ENCODE results near the gene RTF2. TPM values are rescaled to one million over a fixed set of nuclear protein-coding genes. Genes with fewer than 3 reads are reported as not detected.
"Not testable (repeated sequence)": the region's sequence is repeated elsewhere in the genome, so short reads cannot be mapped to it uniquely, and the experiment has no call there.

The RTF2 gene
- total RNA-seq, 1 donor from 2014 or later, result 65.5 TPM

GRCh38 chr20:56519551-56519950 is 51.1 kb downstream of the RTF2 start:
- H3K4me1 Mint-ChIP-seq (ENCODE audit: low read depth), result no peaks in the 10 kb centered on the region
- no peak for DNase-seq (ENCODE audit: low spot score, unreplicated experiment)
- H3K36me3 Mint-ChIP-seq (ENCODE audit: insufficient read depth), result peaks cover 35% of the 10 kb centered on the region
- H3K4me3 Mint-ChIP-seq (ENCODE audit: low read depth), result no peak overlapping the region
- H3K27me3 Mint-ChIP-seq, result no peaks in the 10 kb centered on the region
- H3K27ac Mint-ChIP-seq, result no peak overlapping the region
- H3K9me3 Mint-ChIP-seq (ENCODE audit: low read depth), result peaks cover 13% of the 10 kb centered on the region
- TF ChIP-seq CTCF (IDR thresholded peaks at IDR 0.05; ENCODE audit: unreplicated experiment), result no peak

- peaks cover 13% of the 10 kb centered on the region for H3K9me3 Mint-ChIP-seq (ENCODE audit: low read depth)
- H3K27me3 Mint-ChIP-seq, result peaks cover 2% of the 10 kb centered on the region
- H3K36me3 Mint-ChIP-seq (ENCODE audit: insufficient read depth), result peaks cover 35% of the 10 kb centered on the region
- no peak overlapping the region for H3K4me3 Mint-ChIP-seq (ENCODE audit: low read depth)
- no peak for DNase-seq (ENCODE audit: low spot score, unreplicated experiment)
- no peaks in the 10 kb centered on the region for H3K4me1 Mint-ChIP-seq (ENCODE audit: low read depth)
- H3K27ac Mint-ChIP-seq, result no peak overlapping the region
- TF ChIP-seq CTCF (IDR thresholded peaks at IDR 0.05; ENCODE audit: unreplicated experiment), result no peak
Measured at GRCh38 chr20:56520180-56520579, 51.8 kb downstream of the RTF2 start.

DNA sequence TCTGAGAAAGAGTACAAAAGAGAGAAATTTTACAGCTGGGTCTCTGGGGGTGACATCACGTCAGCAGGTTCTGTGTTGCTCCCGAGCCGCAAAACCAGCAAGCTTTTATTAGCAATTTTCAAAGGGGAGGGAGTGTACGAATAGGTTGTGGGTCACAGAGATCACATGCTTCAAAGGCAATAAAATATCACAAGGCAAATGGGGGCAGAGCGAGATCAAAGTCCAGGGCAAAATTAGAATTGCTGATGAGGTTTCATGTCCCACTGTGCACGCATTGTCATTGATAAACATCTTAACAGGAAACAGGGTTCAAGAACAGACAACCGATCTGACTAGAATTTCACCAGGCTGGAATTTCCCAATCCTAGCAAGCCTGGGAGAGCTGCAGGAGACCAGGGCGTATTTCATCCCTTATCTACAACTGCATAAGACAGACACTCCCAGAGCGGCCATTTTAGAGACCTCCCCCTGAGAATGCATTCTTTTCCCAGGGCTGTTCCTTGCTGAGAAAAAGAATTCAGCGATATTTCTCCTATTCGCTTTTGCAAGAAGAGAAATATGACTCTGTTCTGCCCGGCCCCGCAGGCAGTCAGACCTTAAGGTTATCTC is 52.4 kb downstream of the RTF2 start:
- H3K9me3 Mint-ChIP-seq (ENCODE audit: low read depth), result peaks cover 13% of the 10 kb centered on the region
- not testable (repeated sequence) for DNase-seq (ENCODE audit: low spot score, unreplicated experiment); H3K4me3 Mint-ChIP-seq (ENCODE audit: low read depth); H3K27me3 Mint-ChIP-seq; H3K4me1 Mint-ChIP-seq (ENCODE audit: low read depth)
- peaks cover 35% of the 10 kb centered on the region for H3K36me3 Mint-ChIP-seq (ENCODE audit: insufficient read depth)
- peak overlapping the region; percentile 79 for H3K27ac Mint-ChIP-seq

DNA sequence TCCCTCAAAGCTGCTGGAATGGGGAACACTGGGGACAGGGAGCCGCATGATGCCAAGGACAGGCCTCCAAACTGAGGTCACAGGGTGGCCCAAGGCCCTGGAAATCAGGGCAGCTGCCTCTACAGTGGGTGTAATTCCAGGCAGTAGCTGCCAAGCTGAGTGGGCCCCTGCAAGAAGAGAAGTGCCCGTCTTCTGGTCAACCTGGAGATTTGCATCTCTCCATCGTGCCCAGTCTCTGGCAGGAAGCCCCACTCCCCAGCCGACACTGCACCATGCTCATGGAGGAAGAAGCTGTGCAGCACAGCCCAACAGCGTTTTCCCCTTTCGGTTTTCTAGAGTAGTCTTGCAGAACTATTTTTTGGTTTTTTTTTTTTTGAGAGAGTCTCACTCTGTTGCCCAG is 53.9 kb downstream of the RTF2 start:
- H3K27ac Mint-ChIP-seq, result no peak overlapping the region

GRCh38 chr20:56524444-56524843 is 56.0 kb downstream of the RTF2 start, which contains the start of gene FAM209A:
Gene FAM209A (plus strand): TSS chr20:56524744. CDS start chr20:56524809, 65 bp downstream.
- H3K27me3 Mint-ChIP-seq; DNase-seq (ENCODE audit: low spot score, unreplicated experiment); H3K27ac Mint-ChIP-seq; H3K4me1 Mint-ChIP-seq (ENCODE audit: low read depth); H3K4me3 Mint-ChIP-seq (ENCODE audit: low read depth): not testable (repeated sequence)
- H3K36me3 Mint-ChIP-seq (ENCODE audit: insufficient read depth), result peaks cover 17% of the 10 kb centered on the region
- peaks cover 13% of the 10 kb centered on the region for H3K9me3 Mint-ChIP-seq (ENCODE audit: low read depth)

More for the DNA sequence above, 53.9 kb downstream of the RTF2 start:
- no peak for TF ChIP-seq CTCF (IDR thresholded peaks at IDR 0.05; ENCODE audit: unreplicated experiment)
- H3K4me3 Mint-ChIP-seq (ENCODE audit: low read depth), result no peak overlapping the region
- H3K36me3 Mint-ChIP-seq (ENCODE audit: insufficient read depth), result peaks cover 35% of the 10 kb centered on the region
- peaks cover 6% of the 10 kb centered on the region for H3K27me3 Mint-ChIP-seq
- DNase-seq (ENCODE audit: low spot score, unreplicated experiment), result no peak
- no peaks in the 10 kb centered on the region for H3K4me1 Mint-ChIP-seq (ENCODE audit: low read depth)
- H3K9me3 Mint-ChIP-seq (ENCODE audit: low read depth), result peaks cover 13% of the 10 kb centered on the region

DNA sequence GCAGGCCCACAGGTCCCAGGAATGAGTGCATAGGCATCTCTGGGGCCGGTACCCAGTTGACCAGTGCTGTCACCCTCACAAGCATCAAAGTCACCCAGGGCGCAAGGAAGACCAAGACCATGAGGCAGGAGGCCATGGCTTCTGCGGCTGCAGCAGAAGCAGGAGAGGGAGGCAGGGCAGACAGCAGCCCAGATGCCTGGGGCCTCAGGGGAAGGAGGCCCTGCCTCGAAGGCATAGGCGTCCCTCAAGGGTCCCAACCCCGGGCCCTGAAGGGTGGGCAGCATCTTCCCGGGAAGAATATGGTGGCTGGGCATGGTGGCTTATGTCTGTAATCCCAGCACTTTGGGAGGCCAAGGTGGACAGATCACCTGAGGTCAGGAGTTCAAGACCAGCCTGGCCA is 59.1 kb downstream of the RTF2 start:
- peaks cover 6% of the 10 kb centered on the region for H3K27me3 Mint-ChIP-seq
- DNase-seq (ENCODE audit: low spot score, unreplicated experiment), result no peak
- no peak for TF ChIP-seq CTCF (IDR thresholded peaks at IDR 0.05; ENCODE audit: unreplicated experiment)
- no peaks in the 10 kb centered on the region for H3K4me1 Mint-ChIP-seq (ENCODE audit: low read depth)
- H3K27ac Mint-ChIP-seq, result no peak overlapping the region
- no peak overlapping the region for H3K4me3 Mint-ChIP-seq (ENCODE audit: low read depth)
- H3K36me3 Mint-ChIP-seq (ENCODE audit: insufficient read depth), result no peaks in the 10 kb centered on the region
- H3K9me3 Mint-ChIP-seq (ENCODE audit: low read depth), result no peaks in the 10 kb centered on the region

GRCh38 chr20:56532946-56533345 is 64.5 kb downstream of the RTF2 start, which contains the start of gene FAM209B:
Gene FAM209B (plus strand): TSS chr20:56533246. CDS start chr20:56533342, 96 bp downstream.
- H3K27ac Mint-ChIP-seq; H3K4me3 Mint-ChIP-seq (ENCODE audit: low read depth); H3K36me3 Mint-ChIP-seq (ENCODE audit: insufficient read depth): not testable (repeated sequence)

More at GRCh38 chr20:56532946-56533345, 64.5 kb downstream of the RTF2 start, which contains the start of gene FAM209B:
- not testable (repeated sequence) for H3K4me1 Mint-ChIP-seq (ENCODE audit: low read depth); H3K27me3 Mint-ChIP-seq; H3K9me3 Mint-ChIP-seq (ENCODE audit: low read depth); DNase-seq (ENCODE audit: low spot score, unreplicated experiment)
